ENCODE measurements around the gene TMEM158.

Gene TMEM158

DNA sequence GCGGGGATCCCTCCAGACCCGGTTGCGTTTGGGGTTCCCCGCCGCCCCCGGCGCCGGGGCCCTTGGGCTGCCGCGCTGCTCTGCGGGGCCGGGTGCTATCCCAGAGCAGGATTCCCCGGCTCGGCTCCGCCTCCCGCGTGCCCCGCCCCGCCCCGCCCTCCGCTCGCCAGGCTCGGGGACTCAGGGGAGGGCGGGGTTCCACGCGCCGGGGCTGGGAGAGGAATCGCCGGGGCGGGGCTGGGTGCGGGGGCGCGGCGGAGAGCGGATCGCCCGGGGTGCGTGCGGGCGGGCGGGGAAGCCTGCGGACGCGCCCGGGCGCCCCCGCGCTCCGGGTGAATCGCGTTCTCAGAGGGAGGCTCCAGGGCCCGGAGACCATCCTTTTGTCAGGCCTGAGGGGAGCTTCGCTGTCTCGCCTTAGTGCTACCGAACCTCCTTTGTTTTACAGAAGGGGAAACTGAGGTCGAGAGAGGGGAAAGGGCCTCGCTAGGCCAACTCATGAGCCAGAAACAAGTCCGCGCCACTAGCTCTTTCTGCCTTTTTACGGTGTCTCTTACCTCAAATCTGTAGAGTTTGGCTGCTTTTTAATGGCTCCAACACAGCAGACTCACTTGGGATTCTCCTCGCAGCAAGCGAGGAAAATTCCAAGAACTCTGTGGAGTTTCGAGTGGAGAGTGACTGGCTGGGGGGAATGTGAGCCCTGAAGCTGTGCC lies at the start of gene TMEM158:
Gene TMEM158, minus strand, starts transcription at position 82 of the 710 bp plus-strand sequence. CDS start 260 bp downstream, outside the sequence.
- DNase-seq: peak; percentile 91 to 99 (median 97)

DNA sequence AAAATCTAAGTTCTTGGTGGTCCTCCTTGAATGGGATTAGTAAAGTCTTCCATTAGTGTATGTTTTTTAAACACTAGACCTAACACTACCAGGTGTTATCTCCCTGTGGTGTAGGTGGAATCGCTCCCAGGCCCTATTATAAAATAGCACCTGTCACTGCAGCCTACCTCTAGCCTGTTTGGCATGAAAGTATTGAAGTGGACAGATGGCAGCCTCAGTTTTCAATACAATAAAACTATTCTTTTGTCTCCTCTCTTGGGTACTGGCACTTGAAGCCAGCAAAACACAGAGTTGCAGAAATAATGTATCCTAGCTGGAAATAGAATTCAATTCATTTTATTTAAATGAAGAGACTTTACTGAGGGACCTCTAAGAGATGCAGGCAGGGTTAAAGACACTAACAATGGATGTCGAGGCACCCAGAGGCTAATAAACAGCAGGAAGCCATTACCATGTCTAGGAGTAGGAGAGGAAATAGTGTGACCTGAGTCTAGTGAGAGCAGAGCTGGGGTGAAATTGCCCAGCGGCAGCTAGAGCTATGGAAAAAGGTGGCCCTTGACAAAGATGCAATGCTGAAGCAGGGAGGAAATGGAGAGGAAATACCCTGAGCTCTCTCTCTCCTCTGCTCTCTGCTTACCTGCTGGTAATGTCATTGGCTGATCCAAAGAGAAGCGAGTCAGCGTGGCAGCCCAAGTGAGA lies 49.1 kb upstream of the TMEM158 start:
- no peak for DNase-seq

DNA sequence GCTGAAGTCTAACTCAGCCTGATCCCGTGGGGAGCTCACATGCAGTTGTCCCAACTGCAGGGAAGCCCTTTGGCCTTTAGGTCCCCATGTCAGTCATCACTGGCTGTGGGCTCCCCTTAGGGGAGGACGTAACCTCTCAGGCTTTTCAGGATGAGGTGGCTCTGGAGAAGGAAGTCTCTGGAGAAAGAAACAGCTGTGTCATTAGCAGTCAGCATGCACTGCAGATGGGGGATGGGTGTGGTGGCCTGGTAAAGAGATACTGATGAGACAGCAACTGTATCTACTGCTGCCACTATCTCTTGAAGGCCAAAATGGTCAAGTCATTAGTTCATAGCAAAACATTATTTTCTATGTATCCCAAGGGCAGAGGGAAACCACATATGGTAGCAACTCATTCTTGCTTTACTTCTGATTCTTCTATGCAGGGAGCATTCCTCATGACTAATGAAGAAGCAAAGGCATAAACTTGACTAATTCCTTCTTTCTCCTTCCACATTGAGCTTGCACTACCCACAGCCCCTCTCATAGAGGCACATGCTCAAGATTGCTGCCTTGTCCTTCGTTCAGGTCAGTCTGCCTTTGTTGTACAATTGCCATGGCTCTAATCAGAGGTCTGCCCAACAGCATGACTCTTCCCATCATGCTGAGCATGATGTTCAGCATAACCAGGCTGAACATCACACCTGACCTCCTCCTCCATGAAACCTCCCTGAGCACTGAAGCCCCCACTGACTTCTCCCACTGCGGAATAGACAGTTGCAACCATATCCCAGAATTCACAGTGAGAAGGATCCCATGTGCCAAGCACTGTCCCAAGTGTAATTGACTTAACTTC lies 47.8 kb upstream of the TMEM158 start:
- DNase-seq: peak; percentile 74 to 86 (median 84)

DNA sequence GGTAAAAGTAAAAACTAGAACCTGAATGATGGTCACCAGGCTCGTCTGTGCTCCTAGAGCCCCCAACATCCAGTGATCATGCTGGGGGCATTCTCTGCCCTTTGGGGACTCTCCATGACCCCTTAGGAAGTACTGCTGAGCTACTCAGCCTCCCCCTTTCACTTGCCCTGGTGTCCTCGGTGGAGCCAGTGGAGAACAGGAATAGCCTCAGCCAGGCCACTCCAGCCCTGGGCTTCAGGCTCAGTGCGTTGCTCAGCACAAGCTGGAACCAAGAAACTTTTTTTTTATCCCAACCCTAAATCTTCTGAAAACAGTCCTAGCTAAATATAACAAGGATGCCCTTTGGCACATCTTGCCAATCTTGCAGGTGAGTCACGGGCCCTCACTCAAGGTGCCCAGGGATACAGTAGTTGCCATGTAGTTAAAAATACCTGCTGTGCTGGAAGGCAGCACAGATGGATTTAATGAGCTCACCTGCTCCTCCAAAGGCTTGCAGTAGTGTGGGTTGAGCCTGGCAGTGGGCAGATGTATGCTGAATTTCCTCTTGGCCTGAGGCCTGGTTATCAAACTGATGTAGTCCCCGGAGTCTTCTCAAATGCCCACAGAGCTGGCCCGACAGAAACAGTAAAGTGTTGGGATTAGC lies 46.9 kb upstream of the TMEM158 start:
- no peak for DNase-seq

DNA sequence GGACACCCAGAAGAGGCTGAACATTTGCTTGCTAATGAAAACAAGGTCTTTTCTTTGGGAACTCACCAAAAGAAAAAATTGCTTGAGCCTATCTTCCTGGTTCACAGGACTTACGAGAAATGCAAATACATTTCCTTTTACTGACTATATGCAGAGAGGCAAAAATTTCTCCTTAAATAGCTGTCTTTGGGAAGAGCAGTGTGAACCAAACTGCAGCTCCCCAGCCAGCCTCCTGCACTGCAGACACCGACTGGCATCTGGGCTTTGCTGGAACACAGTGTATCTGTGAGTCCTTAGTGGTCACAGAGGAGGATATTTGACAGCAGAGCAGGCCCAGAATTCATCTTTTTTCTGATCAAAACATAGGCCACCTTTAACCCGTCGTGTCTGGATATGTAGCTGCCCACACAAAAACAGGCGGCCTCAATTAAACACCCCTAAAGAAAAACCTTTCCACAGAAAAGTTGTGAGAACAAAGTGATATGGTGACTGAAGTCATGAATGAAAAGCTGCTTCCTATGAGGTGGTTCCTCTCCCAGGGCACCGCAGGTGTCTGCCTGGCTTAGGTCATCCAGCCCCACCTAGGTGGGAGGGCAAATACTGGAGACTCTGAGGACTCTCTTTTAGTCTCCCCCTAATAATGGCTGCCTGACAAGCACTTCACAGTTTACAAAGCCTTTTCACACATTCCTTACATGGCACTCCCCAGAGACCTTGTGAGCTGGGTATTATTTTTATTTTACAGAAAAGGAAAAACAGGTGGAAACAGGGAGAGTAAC lies 46.1 kb upstream of the TMEM158 start:
- DNase-seq: peak in 1 of 3 donors; percentile 19

DNA sequence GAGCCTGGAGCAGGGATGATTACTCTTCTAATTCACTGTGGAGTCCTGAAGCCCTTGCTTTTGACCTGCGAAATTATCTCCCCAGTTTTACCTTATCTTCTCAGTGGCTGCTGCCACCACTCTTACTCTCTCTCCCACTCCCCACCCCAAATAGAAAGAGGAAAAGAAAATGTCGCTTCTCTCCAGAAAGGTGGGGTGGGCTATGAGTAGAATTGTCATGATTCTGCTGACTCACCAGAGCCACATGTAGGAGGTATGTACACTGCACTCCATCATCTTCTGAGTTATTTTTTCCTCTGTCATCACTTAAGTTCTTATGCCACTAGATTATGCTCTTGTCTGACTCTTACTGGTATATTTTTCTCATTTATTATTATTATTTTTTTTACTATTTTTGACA lies 43.9 kb upstream of the TMEM158 start:
- DNase-seq: peak in 1 of 3 donors; percentile 24

DNA sequence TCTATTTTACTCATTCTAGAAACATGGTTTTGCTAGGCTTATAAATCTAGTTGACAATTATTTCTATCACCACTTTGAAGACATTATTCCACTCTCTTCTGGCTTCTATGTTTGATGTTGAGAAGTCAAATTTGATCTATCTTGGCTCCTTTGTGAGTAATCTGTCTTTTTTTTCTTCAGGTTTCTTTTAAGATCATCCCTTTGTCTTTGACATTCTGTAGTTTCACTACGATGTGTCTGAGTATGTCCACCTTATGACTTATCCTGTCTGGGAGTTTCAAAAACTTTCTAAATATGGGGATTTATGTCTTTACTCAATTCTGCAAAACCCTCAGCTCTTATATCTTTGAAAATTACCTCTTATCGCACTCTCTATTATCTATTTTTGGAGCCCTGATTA lies 41.0 kb upstream of the TMEM158 start:
- DNase-seq: no peak

DNA sequence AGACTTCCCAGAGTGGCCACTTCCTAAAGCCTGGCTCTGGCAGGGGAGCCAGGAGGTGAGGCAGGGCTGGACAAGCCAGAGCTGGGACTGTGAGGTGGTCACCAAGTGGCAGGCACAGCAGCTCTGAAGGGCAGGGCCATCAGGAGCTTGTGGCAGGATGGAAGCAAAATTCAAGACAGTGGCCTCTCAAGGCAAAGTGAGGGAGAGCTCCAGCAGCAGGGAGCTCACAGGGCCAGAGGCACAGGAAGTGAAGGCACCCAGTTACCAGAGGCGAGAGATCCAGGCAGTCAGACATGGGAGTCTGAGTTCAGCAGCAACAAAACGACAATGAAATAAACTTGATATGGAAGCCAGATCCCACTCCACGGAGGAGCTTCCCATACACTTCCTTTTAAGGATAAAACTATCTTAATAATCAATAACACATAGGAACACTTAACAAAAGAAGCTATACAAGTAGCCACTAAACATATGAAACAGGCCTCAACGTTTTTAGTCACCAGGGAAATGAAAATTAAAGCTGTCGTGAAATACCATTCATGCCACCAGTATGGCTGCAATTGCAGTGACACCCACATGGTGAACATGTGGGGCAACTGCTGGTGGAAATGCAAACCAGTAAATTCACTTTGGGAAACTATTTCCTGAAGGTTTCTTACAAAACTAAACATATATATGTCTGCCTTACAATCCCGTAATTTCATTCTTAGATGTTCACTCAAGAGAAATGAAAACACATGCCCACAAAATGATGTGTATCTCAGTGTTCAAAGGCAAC lies 35.4 kb upstream of the TMEM158 start:
- no peak for DNase-seq

DNA sequence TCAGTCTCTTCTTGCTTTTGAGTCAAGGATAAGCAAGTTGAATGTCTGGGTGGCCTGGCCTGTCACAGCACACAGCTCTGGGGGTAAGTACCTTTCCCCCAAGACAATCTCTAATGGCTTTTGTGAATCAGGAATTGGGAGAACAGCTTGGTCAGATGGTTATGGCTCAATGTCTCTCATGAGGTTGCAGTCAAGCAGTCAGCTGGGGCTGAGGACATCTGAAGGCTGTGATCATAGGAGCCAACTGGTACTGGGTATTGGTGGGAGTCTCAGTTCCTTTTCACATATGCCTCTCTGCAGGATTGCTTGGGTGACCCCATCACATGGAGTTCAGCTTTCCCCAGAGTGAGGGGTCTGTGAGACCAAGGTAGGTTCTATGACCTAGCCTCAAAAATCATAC lies 33.0 kb upstream of the TMEM158 start:
- DNase-seq: peak; percentile 51 to 65 (median 55)

DNA sequence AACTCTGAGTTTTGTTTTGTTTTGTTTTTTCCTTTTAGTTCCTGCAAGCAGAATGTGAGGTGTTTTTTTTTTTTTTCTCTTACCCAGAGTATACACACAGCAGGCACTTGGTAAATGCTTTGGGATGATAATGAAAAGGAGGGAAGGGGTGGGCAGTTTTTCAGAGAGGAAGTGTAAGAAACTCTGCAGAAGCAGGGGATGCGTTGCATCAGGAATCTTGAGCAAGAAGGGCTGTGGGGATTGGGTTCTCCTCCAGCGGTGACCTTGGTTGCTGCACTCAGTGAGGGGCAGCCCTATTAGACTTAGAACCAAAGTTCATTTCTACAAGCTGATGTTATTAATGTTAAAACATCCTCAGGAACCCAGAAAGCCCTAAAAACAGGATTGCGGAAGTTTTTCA lies 32.2 kb upstream of the TMEM158 start:
- DNase-seq: peak; percentile 62 to 71 (median 64)

DNA sequence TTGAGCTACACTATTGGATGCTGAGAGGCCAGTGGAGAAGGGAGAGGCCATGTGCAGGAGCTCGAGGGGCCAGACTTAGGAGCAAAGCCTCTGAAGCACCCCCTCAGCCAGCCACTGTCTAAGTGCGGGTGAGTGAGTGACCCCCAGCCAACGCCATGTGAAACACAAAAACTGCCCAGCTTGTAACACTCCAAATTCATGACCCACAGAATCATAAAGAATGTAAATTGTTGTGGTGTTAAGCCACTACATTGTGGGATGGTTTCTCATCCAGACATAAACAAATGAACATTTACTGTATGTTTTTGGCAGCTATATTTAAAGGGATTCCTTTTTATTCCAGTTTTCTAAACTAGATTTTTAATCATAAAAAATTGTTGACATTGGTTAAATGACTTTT lies 27.2 kb upstream of the TMEM158 start:
- DNase-seq: no peak

DNA sequence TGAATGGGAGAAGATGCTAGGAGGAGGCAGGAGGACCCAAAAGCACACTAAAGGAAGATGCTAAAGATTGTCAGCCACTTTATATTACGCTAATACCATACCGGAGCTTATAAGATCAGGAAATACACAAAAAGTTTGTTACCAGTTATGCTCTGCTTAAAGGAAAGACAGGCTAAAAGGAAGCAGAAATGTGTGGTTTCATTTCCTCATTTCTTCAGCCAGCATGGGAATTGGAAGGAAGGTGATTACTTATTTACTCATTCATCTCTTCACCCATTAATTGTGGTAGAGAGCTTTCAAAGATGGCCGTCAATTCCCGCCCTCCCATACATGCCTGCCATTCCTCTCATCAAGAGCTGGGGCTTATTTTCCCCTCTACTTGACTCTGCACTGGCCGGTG lies 26.7 kb upstream of the TMEM158 start:
- DNase-seq: peak; percentile 33 to 64 (median 63)

DNA sequence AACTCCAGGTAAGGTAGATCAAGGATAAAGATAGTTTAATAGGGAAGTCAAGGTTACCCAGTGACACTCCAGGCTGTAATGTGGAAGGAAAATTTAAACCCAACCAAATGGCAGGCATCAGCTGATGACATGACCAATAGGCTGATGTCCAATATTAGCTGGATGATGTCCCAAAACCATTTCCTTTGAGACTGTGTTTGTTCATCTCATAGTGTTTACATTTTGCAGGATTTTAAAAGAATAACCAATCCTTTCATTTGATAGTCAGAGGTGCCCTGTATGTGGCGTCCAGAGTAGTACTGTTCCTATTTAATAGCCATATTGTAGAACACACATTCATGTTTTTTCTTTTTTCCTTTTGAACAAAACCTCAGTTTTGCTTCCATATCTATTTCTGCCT lies 23.3 kb upstream of the TMEM158 start:
- DNase-seq: no peak

DNA sequence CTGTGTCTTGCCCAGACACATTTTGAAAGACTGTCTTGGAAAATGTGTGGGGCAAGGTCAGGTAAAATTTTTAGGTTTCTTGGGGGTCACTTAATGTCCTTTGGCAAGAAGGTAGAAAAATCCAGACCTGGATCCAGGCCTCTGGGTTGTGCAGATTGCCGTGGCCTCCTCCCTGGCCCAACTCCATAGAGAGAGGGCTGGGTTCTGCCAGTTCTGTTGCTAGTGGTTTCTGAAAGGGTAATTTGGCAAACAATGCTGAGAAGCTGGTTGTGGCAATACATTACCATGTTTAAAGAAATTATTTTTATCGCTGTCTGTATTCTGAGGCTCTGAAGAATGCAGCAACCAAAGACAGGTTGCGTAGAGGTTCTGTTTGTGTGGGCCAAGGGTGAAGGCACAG lies 20.2 kb upstream of the TMEM158 start:
- no peak for DNase-seq

DNA sequence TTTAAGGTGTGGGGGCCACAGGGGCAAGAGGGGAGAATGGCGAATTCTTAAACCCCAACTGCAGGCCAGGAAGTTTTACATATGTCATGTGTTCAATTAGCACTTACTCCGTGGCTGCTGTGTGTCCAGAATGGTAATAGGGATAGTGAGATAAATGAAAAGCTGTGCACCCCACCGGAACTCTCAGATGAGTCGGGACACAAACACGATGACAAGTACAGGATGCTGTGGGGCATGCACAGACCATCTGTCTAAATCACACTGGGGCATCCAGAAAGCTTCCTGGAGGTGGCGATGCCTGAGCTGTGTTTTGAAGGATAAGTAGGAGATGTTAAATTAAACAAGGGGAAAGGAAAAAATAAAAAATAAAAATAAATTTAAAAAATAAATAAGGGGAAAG lies 18.3 kb upstream of the TMEM158 start:
- no peak for DNase-seq

DNA sequence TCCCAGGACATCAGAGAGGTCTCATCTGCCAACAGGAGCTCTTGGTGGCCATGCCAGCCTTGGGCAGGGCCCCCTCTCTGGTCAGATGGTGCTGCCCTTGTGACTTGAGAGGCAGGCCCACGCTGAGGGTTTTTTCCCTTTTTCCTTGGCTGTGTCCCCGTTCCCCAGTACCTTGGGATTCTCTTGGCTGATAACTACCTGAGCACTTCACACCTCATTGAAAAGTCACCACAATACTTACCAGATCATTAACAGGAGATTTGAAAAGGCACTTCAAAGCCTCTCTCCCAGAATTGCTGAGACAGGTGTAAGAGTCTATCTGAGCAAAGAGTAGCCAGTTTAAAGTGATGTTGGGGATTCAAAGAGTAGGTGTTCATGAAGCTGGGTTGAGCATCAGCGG lies 15.1 kb upstream of the TMEM158 start:
- no peak for DNase-seq

DNA sequence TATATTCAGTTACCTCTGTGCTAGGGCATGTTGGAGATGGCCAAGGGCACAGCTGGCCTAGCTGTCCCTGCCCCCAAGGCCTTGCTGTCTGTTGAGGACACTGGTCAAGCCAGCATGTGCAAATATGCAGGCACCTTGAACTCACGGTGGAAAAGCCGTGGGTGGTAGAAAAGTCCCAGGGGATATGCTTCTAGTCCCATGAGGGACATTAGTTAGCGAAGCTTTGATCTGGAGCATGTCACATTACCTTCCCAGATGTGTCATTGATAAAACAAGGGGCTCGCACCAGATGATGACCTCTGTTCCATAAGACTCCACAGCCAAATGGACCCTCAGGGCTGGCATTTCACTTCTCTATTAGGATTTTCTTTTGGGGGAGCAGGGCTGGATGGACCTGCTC lies 14.2 kb upstream of the TMEM158 start:
- no peak for DNase-seq

DNA sequence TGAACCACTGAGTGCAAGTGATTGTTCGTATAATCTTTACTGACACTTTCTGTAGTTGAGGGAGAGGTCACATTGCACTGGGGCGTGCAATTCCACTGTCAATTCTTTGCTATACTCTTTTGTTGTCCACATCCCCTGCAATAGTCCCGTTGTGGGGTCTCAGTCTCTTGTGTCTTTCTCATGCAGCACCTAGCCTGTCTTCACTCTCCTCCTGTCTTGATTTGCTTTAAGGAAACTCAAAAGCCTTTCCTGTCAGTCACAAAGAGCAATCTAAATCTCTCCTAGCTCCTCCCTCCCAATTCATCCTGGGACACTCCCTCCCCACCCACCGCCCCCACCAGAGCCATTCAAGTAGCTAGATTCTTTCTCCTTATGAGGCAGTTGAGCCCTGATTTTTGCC lies 13.2 kb upstream of the TMEM158 start:
- no peak for DNase-seq

DNA sequence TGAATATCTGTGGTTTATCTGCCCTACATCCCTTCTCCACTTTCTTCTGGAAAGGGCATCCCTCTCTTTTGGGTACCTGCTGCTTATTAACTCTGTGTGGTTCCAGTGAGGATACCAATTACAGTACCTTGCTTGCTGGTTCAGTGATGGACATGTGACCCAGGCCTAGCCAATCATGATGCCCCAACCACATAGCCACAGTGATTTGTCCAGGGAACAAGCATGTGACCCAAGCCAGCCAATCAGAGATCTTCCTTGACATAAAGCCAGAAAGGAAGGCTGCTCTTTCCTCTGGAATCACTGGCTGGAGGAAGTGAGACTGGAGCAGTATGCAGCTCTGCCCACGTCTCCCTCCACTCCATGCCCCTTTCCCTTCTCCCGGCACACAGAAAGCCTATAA lies 10.9 kb upstream of the TMEM158 start:
- peak in 1 of 3 donors; percentile 6 for DNase-seq

DNA sequence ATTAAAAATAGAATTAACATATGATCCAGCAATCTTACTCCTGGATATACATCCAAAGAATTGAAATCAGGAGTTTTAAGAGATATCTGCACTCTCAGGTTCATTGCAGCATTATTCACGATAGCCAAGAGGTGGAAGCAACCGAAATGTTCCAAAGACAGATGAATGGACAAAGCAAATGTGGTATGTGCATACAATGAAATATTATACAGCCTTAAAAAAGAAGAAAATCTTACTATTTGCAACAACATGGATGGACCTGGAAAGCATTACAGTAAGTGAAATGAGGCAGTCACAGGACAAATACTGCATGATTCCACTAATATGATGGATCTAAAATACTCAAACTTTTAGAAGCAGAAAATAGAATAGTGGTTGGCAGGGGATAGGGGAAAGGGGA lies 9.3 kb upstream of the TMEM158 start:
- no peak for DNase-seq

DNA sequence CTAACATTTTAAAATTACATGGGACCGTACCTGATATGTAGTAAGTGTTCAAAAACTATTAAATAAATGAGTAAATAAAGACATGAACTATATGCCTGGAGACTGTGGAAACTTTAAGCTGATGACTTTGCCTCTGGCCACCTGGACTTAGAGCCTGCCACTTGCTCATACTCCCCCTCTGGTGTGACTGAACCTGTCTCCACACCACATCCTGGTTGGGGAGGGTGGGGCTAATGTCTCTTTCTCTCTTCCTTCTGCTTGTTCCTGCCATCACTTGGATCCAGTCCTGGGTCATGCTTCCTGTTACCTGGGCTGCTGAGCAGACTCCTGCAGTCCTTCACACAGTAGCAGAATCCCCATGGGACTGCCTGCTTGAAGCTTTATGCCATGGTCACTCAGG lies 8.2 kb upstream of the TMEM158 start:
- no peak for DNase-seq

DNA sequence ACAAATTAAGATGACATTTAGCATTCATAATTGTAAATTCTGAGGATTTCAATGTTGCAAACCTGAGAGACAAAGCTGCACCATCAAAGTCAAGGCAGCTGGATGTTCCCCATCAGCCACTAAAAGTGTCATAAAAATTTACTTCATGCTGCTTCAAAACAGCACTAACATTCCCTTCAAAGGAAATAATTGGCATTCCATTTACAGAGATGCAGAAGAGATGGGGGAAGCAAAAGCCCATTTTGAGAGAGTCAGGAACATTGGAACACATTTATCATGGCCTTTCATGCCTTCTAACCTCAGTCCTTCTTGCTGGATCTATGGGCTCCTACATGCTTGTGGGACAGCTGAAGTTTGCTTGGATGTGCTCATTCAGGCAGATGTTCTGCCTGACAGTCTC lies 6.4 kb upstream of the TMEM158 start:
- no peak for DNase-seq
